ENCODE data around the gene SPOPL. TPM values are rescaled to one million over a fixed set of nuclear protein-coding genes. Genes with fewer than 3 reads are reported as not detected.
"Not testable (repeated sequence)": the region's sequence is repeated elsewhere in the genome, so short reads cannot be mapped to it uniquely, and the experiment has no call there.

The SPOPL gene
- total RNA-seq, 1 donor from 2014 or later: 19.4 TPM

- peaks cover 4% of the 10 kb centered on the region for H3K4me1 Mint-ChIP-seq (ENCODE audit: low read depth, unreplicated experiment)
- DNase-seq: no peak
- H3K36me3 Mint-ChIP-seq (ENCODE audit: unreplicated experiment): no peaks in the 10 kb centered on the region
- no peaks in the 10 kb centered on the region for H3K27me3 Mint-ChIP-seq (ENCODE audit: unreplicated experiment)
- H3K4me3 Mint-ChIP-seq (ENCODE audit: unreplicated experiment): no peak overlapping the region
- no peak for TF ChIP-seq CTCF (IDR thresholded peaks at IDR 0.05; ENCODE audit: partially characterized antibody, unreplicated experiment)
- no peak overlapping the region for H3K27ac Mint-ChIP-seq (ENCODE audit: unreplicated experiment)
- no peaks in the 10 kb centered on the region for H3K9me3 Mint-ChIP-seq (ENCODE audit: unreplicated experiment)
Measured at GRCh38 chr2:138474100-138474825, 27.3 kb upstream of the SPOPL start.

- Mint-ChIP-seq H3K9me3 (ENCODE audit: unreplicated experiment) (no peaks in the 10 kb centered on the region), H3K4me3 (ENCODE audit: unreplicated experiment) (no peak overlapping the region), H3K36me3 (ENCODE audit: unreplicated experiment) (no peaks in the 10 kb centered on the region), H3K27me3 (ENCODE audit: unreplicated experiment) (no peaks in the 10 kb centered on the region), H3K27ac (ENCODE audit: unreplicated experiment) (no peak overlapping the region), H3K4me1 (ENCODE audit: low read depth, unreplicated experiment) (peaks cover 4% of the 10 kb centered on the region)
- no peak for TF ChIP-seq CTCF (IDR thresholded peaks at IDR 0.05; ENCODE audit: partially characterized antibody, unreplicated experiment)
- no peak for DNase-seq
Measured at GRCh38 chr2:138475277-138475776, 26.2 kb upstream of the SPOPL start.

- Mint-ChIP-seq H3K27ac (ENCODE audit: unreplicated experiment) (no peak overlapping the region), H3K36me3 (ENCODE audit: unreplicated experiment) (no peaks in the 10 kb centered on the region), H3K4me3 (ENCODE audit: unreplicated experiment) (no peak overlapping the region), H3K27me3 (ENCODE audit: unreplicated experiment) (no peaks in the 10 kb centered on the region), H3K9me3 (ENCODE audit: unreplicated experiment) (no peaks in the 10 kb centered on the region), H3K4me1 (ENCODE audit: low read depth, unreplicated experiment) (peaks cover 4% of the 10 kb centered on the region)
- TF ChIP-seq CTCF (IDR thresholded peaks at IDR 0.05; ENCODE audit: partially characterized antibody, unreplicated experiment): no peak
- DNase-seq: no peak
Measured at GRCh38 chr2:138476186-138476585, 25.4 kb upstream of the SPOPL start.

- no peak for DNase-seq
- H3K27me3 Mint-ChIP-seq (ENCODE audit: unreplicated experiment): no peaks in the 10 kb centered on the region
- peaks cover 4% of the 10 kb centered on the region for H3K4me1 Mint-ChIP-seq (ENCODE audit: low read depth, unreplicated experiment)
- no peak for TF ChIP-seq CTCF (IDR thresholded peaks at IDR 0.05; ENCODE audit: partially characterized antibody, unreplicated experiment)
- H3K4me3 Mint-ChIP-seq (ENCODE audit: unreplicated experiment): no peak overlapping the region
- no peak overlapping the region for H3K27ac Mint-ChIP-seq (ENCODE audit: unreplicated experiment)
- no peaks in the 10 kb centered on the region for H3K9me3 Mint-ChIP-seq (ENCODE audit: unreplicated experiment)
- no peaks in the 10 kb centered on the region for H3K36me3 Mint-ChIP-seq (ENCODE audit: unreplicated experiment)
Measured at GRCh38 chr2:138476940-138477339, 24.6 kb upstream of the SPOPL start.

GRCh38 chr2:138482796-138483195 is 18.8 kb upstream of the SPOPL start:
- not testable (repeated sequence) for H3K9me3 Mint-ChIP-seq (ENCODE audit: unreplicated experiment); H3K4me3 Mint-ChIP-seq (ENCODE audit: unreplicated experiment); H3K36me3 Mint-ChIP-seq (ENCODE audit: unreplicated experiment); H3K4me1 Mint-ChIP-seq (ENCODE audit: low read depth, unreplicated experiment); H3K27me3 Mint-ChIP-seq (ENCODE audit: unreplicated experiment); H3K27ac Mint-ChIP-seq (ENCODE audit: unreplicated experiment); DNase-seq
